ENCODE results near the gene BMPR2. TPM values are rescaled to one million over a fixed set of nuclear protein-coding genes. Genes with fewer than 3 reads are reported as not detected.
"Not testable (repeated sequence)": the region's sequence is repeated elsewhere in the genome, so short reads cannot be mapped to it uniquely, and the experiment has no call there.

The BMPR2 gene
- total and polyA plus RNA-seq, 4 experiments from 2014 or later = 2.3 to 20.8 (median 11.5) TPM

GRCh38 chr2:202386495-202386894, 10.4 kb downstream of the BMPR2 start:
- H3K36me3 Mint-ChIP-seq; H3K27ac ChIP-seq (ENCODE audit: low read depth, low read length); intact Hi-C loops (cut with micrococcal nuclease); H3K9me3 ChIP-seq (ENCODE audit: control insufficient read depth in 1 of 2, low read length in 2 of 2); DNase-seq; H3K4me3 ChIP-seq (ENCODE audit: low read length in 2 of 2); H3K9me3 Mint-ChIP-seq; H3K27me3 Mint-ChIP-seq; H3K4me1 ChIP-seq (ENCODE audit: insufficient read depth, low read length); POLR2A ChIA-PET (ENCODE audit: partially characterized antibody); H3K27ac Mint-ChIP-seq; H3K27me3 ChIP-seq (ENCODE audit: insufficient read depth, low read length); H3K4me3 Mint-ChIP-seq; CTCF ChIA-PET (ENCODE audit: partially characterized antibody); H3K36me3 ChIP-seq (ENCODE audit: insufficient read depth, low read length): not testable (repeated sequence)
- H3K4me1 Mint-ChIP-seq = peaks cover 9 to 21% (median 17%) of the 10 kb centered on the region in 4 donors

- Histone ChIP-seq H3K4me3 (ENCODE audit: low read length in 2 of 2) (no peak overlapping the region), H3K27me3 (ENCODE audit: insufficient read depth, low read length) (no peaks in the 10 kb centered on the region), H3K4me1 (ENCODE audit: insufficient read depth, low read length) (no peaks in the 10 kb centered on the region), H3K9me3 (ENCODE audit: control insufficient read depth in 1 of 2, low read length in 2 of 2) (no peaks in the 10 kb centered on the region), H3K27ac (ENCODE audit: low read depth, low read length) (no peak overlapping the region), H3K36me3 (ENCODE audit: insufficient read depth, low read length) (no peaks in the 10 kb centered on the region)
- intact Hi-C loops (cut with micrococcal nuclease) = no loop called here
- no peak for DNase-seq
- Mint-ChIP-seq H3K4me3 (no peak overlapping the region), H3K27me3 (no peaks in the 10 kb centered on the region), H3K4me1 (peaks cover 9 to 18% (median 14%) of the 10 kb centered on the region in 4 donors), H3K36me3 (no peaks in the 10 kb centered on the region), H3K9me3 (no peaks in the 10 kb centered on the region), H3K27ac (no peak overlapping the region)
- CTCF ChIA-PET (ENCODE audit: partially characterized antibody) = interaction anchor here (0.7 kb wide), 2 partner anchors 1038 to 1323 kb away, joined by 3 to 5 read pairs; no protein-coding TSS in a partner anchor
- POLR2A ChIA-PET (ENCODE audit: partially characterized antibody) = no interaction called here
Measured at GRCh38 chr2:202387608-202388342, 11.6 kb downstream of the BMPR2 start.

- no peaks in the 10 kb centered on the region for H3K36me3 Mint-ChIP-seq
- intact Hi-C loops (cut with micrococcal nuclease) = no loop called here
- Histone ChIP-seq H3K36me3 (ENCODE audit: insufficient read depth, low read length) (no peaks in the 10 kb centered on the region), H3K27ac (ENCODE audit: low read depth, low read length) (no peak overlapping the region), H3K27me3 (ENCODE audit: insufficient read depth, low read length) (no peaks in the 10 kb centered on the region), H3K4me1 (ENCODE audit: insufficient read depth, low read length) (no peaks in the 10 kb centered on the region), H3K4me3 (ENCODE audit: low read length in 2 of 2) (no peak overlapping the region), H3K9me3 (ENCODE audit: control insufficient read depth in 1 of 2, low read length in 2 of 2) (no peaks in the 10 kb centered on the region)
- no peaks in the 10 kb centered on the region for H3K9me3 Mint-ChIP-seq
- ChIA-PET CTCF (ENCODE audit: partially characterized antibody) (no interaction called here), POLR2A (ENCODE audit: partially characterized antibody) (no interaction called here)
- H3K27ac Mint-ChIP-seq = no peak overlapping the region
- DNase-seq = no peak
- no peaks in the 10 kb centered on the region for H3K27me3 Mint-ChIP-seq
- no peak overlapping the region for H3K4me3 Mint-ChIP-seq
- peaks cover 0 to 9% (median 4%) of the 10 kb centered on the region in 4 donors for H3K4me1 Mint-ChIP-seq
Measured at GRCh38 chr2:202400941-202401340, 24.8 kb downstream of the BMPR2 start.

GRCh38 chr2:202405798-202406197, 29.7 kb downstream of the BMPR2 start:
- no peaks in the 10 kb centered on the region for H3K4me1 ChIP-seq (ENCODE audit: insufficient read depth, low read length)
- H3K9me3 ChIP-seq (ENCODE audit: control insufficient read depth in 1 of 2, low read length in 2 of 2) = no peaks in the 10 kb centered on the region
- H3K36me3 Mint-ChIP-seq = peaks cover 0 to 6% of the 10 kb centered on the region in 2 donors
- intact Hi-C loops (cut with micrococcal nuclease) = no loop called here
- H3K36me3 ChIP-seq (ENCODE audit: insufficient read depth, low read length) = no peaks in the 10 kb centered on the region
- H3K4me1 Mint-ChIP-seq = peaks cover 0 to 3% (median 2%) of the 10 kb centered on the region in 4 donors
- H3K27me3 ChIP-seq (ENCODE audit: insufficient read depth, low read length) = no peaks in the 10 kb centered on the region
- ChIA-PET CTCF (ENCODE audit: partially characterized antibody) (no interaction called here), POLR2A (ENCODE audit: partially characterized antibody) (no interaction called here)
- no peak overlapping the region for H3K4me3 Mint-ChIP-seq
- H3K27ac Mint-ChIP-seq = no peak overlapping the region
- H3K27me3 Mint-ChIP-seq = no peaks in the 10 kb centered on the region
- no peak overlapping the region for H3K4me3 ChIP-seq (ENCODE audit: low read length in 2 of 2)
- DNase-seq = no peak
- H3K9me3 Mint-ChIP-seq = no peaks in the 10 kb centered on the region
- H3K27ac ChIP-seq (ENCODE audit: low read depth, low read length) = no peak overlapping the region

- ChIA-PET POLR2A (ENCODE audit: partially characterized antibody) (no interaction called here), CTCF (ENCODE audit: partially characterized antibody) (no interaction called here)
- Histone ChIP-seq H3K27ac (ENCODE audit: low read depth, low read length) (no peak overlapping the region), H3K27me3 (ENCODE audit: insufficient read depth, low read length) (no peaks in the 10 kb centered on the region), H3K4me3 (ENCODE audit: low read length in 2 of 2) (no peak overlapping the region), H3K36me3 (ENCODE audit: insufficient read depth, low read length) (no peaks in the 10 kb centered on the region), H3K4me1 (ENCODE audit: insufficient read depth, low read length) (no peaks in the 10 kb centered on the region), H3K9me3 (ENCODE audit: control insufficient read depth in 1 of 2, low read length in 2 of 2) (no peaks in the 10 kb centered on the region)
- Mint-ChIP-seq H3K9me3 (no peaks in the 10 kb centered on the region), H3K4me1 (peaks cover 0 to 3% (median 2%) of the 10 kb centered on the region in 4 donors), H3K27ac (no peak overlapping the region), H3K36me3 (peaks cover 0 to 6% of the 10 kb centered on the region in 2 donors), H3K27me3 (no peaks in the 10 kb centered on the region), H3K4me3 (no peak overlapping the region)
- intact Hi-C loops (cut with micrococcal nuclease) = no loop called here
- DNase-seq = no peak
Measured at GRCh38 chr2:202406445-202406978, 30.4 kb downstream of the BMPR2 start.

GRCh38 chr2:202408546-202409140, 32.5 kb downstream of the BMPR2 start:
- no peak for DNase-seq
- ChIA-PET CTCF (ENCODE audit: partially characterized antibody) (no interaction called here), POLR2A (ENCODE audit: partially characterized antibody) (no interaction called here)
- Histone ChIP-seq H3K4me3 (ENCODE audit: low read length in 2 of 2) (no peak overlapping the region), H3K36me3 (ENCODE audit: insufficient read depth, low read length) (no peaks in the 10 kb centered on the region), H3K27ac (ENCODE audit: low read depth, low read length) (no peak overlapping the region), H3K4me1 (ENCODE audit: insufficient read depth, low read length) (no peaks in the 10 kb centered on the region), H3K27me3 (ENCODE audit: insufficient read depth, low read length) (no peaks in the 10 kb centered on the region), H3K9me3 (ENCODE audit: control insufficient read depth in 1 of 2, low read length in 2 of 2) (no peaks in the 10 kb centered on the region)
- Mint-ChIP-seq H3K9me3 (no peaks in the 10 kb centered on the region), H3K4me1 (peaks cover 0 to 6% (median 0%) of the 10 kb centered on the region in 4 donors), H3K36me3 (peaks cover 0 to 6% of the 10 kb centered on the region in 2 donors), H3K27ac (no peak overlapping the region), H3K4me3 (no peak overlapping the region), H3K27me3 (no peaks in the 10 kb centered on the region)
- intact Hi-C loops (cut with micrococcal nuclease) = no loop called here

- Mint-ChIP-seq H3K9me3 (no peaks in the 10 kb centered on the region), H3K27me3 (no peaks in the 10 kb centered on the region), H3K4me3 (no peak overlapping the region), H3K27ac (peak overlapping the region in 1 of 7 donors; percentile 31), H3K36me3 (peaks cover 0 to 6% of the 10 kb centered on the region in 2 donors), H3K4me1 (peaks cover 0 to 5% (median 0%) of the 10 kb centered on the region in 4 donors)
- ChIA-PET POLR2A (ENCODE audit: partially characterized antibody) (no interaction called here), CTCF (ENCODE audit: partially characterized antibody) (no interaction called here)
- Histone ChIP-seq H3K27ac (ENCODE audit: low read depth, low read length) (no peak overlapping the region), H3K27me3 (ENCODE audit: insufficient read depth, low read length) (no peaks in the 10 kb centered on the region), H3K9me3 (ENCODE audit: control insufficient read depth in 1 of 2, low read length in 2 of 2) (no peaks in the 10 kb centered on the region), H3K4me3 (ENCODE audit: low read length in 2 of 2) (no peak overlapping the region), H3K36me3 (ENCODE audit: insufficient read depth, low read length) (no peaks in the 10 kb centered on the region), H3K4me1 (ENCODE audit: insufficient read depth, low read length) (no peaks in the 10 kb centered on the region)
- no peak for DNase-seq
- intact Hi-C loops (cut with micrococcal nuclease) = no loop called here
Measured at GRCh38 chr2:202410092-202410491, 34.0 kb downstream of the BMPR2 start.
